GM12878 (cell line): ENCODE measurements around the gene ZNF679.

ENCODE experiments used
- CTCF ChIP-seq, 3 experiments: IDR thresholded peaks in 2 of 3; conservative IDR thresholded peaks in 1 of 3; 2 replicates each; pipeline ENCODE4 v1.5.1; 2011; ENCODE audit warnings: low read depth in 3 of 3, low read length in 3 of 3, mild to moderate bottlenecking in 3 of 3, control low read depth in 2 of 3, moderate library complexity in 2 of 3, inconsistent platforms in 1 of 3, mixed read lengths in 1 of 3; ENCODE audit not compliant: control insufficient read depth in 2 of 3, insufficient read depth in 1 of 3; ENCODE audit errors: extremely low read depth in 1 of 3
- EED ChIP-seq: sonication (generic); IDR thresholded peaks from 2 replicates; pipeline ENCODE4 v1.6.1; 2016; ENCODE audit warnings: antibody characterized with exemption, low read depth
- MYC ChIP-seq: IDR thresholded peaks from 2 replicates; pipeline ENCODE4 v1.6.1; 2011; ENCODE audit warnings: mild to moderate bottlenecking, low read length, moderate library complexity, inconsistent platforms; ENCODE audit not compliant: insufficient read depth, insufficient replicate concordance, insufficient read length, severe bottlenecking
- POU2F2 ChIP-seq: IDR thresholded peaks from 3 replicates; pipeline ENCODE4 v1.6.1; 2011; ENCODE audit warnings: low read depth, mild to moderate bottlenecking, low read length, borderline replicate concordance
- YY1 ChIP-seq: IDR thresholded peaks from 2 replicates; pipeline ENCODE4 v1.6.1; 2011; ENCODE audit warnings: low read depth, mild to moderate bottlenecking, low read length

- TF ChIP-seq YY1, result no peak
- no peak for TF ChIP-seq CTCF (IDR thresholded peaks at IDR 0.05 in 2 of 3, conservative IDR thresholded peaks at IDR 0.05 in 1 of 3; ENCODE audit: control insufficient read depth in 2 of 3, extremely low read depth in 1 of 3, insufficient read depth in 1 of 3, low read depth in 3 of 3, low read length in 3 of 3)
- TF ChIP-seq EED, result no peak
- no peak for TF ChIP-seq POU2F2
- TF ChIP-seq MYC, result no peak
These were observed 36.0 kb upstream of the ZNF679 start for GRCh38 chr7:64192148-64192704.
